Measurements from ENCODE around the gene DNAJC3.

DNA sequence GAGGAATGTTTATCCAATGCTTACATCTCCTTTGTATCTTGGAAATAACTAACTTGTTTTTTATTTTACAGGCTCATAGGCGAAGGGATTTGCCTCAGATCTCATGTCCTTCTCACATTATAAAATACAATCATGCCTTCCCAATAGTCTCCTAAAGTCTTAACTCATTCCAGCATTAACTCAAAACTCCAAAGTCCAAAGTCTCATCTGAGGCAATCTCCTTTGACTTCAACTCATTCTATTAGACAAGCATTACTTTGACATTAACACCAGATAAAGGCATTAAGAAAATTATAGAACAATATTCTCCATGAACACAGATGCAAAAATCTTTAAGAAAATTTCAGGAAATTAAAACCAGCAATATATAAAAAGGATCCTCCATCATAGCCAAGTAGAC, 137.6 kb downstream of the DNAJC3 start:
- TF ChIP-seq, protein P1, sequence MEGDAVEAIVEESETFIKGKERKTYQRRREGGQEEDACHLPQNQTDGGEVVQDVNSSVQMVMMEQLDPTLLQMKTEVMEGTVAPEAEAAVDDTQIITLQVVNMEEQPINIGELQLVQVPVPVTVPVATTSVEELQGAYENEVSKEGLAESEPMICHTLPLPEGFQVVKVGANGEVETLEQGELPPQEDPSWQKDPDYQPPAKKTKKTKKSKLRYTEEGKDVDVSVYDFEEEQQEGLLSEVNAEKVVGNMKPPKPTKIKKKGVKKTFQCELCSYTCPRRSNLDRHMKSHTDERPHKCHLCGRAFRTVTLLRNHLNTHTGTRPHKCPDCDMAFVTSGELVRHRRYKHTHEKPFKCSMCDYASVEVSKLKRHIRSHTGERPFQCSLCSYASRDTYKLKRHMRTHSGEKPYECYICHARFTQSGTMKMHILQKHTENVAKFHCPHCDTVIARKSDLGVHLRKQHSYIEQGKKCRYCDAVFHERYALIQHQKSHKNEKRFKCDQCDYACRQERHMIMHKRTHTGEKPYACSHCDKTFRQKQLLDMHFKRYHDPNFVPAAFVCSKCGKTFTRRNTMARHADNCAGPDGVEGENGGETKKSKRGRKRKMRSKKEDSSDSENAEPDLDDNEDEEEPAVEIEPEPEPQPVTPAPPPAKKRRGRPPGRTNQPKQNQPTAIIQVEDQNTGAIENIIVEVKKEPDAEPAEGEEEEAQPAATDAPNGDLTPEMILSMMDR (IDR thresholded peaks at IDR 0.05) = no peak
- TF ChIP-seq POLR2AphosphoS5 (IDR thresholded peaks at IDR 0.05) (no peak), POLR2A (IDR thresholded peaks at IDR 0.05) (no peak), EP300 (IDR thresholded peaks at IDR 0.05) (no peak)
